NB4 (cell line): ENCODE data around the gene CTXND1.

Experiments used
- DNase-seq: peaks from one replicate; pipeline ENCODE4 v3.0.0; 2010; ENCODE audit warnings: low read depth
- H3K4me3 ChIP-seq: one replicate; pipeline ENCODE4 v1.5.1; 2011; ENCODE audit warnings: mild to moderate bottlenecking, low read depth, low read length, moderate library complexity
- CTCF ChIP-seq: IDR thresholded peaks from one replicate; pipeline ENCODE4 v1.5.1; 2012; ENCODE audit warnings: low read depth, low read length
- MAX ChIP-seq: IDR thresholded peaks from 2 replicates; pipeline ENCODE4 v1.6.1; 2011; ENCODE audit warnings: low read depth, low read length
- MYC ChIP-seq: IDR thresholded peaks from 2 replicates; pipeline ENCODE4 v1.6.1; 2011; ENCODE audit warnings: low read depth, low read length
- POLR2A ChIP-seq: IDR thresholded peaks from 2 replicates; pipeline ENCODE4 v1.6.1; 2011; ENCODE audit warnings: mild to moderate bottlenecking; ENCODE audit not compliant: insufficient read length; ENCODE audit errors: extremely low read depth

CTXND1 gene

GRCh38 chr15:80251428-80252120, 439 bp downstream of the CTXND1 start:
- no peak for DNase-seq
- no peak overlapping the region for H3K4me3 ChIP-seq
- TF ChIP-seq POLR2A: no peak

GRCh38 chr15:80250614-80251427, 1.2 kb downstream of the CTXND1 start:
- TF ChIP-seq CTCF: no peak
- TF ChIP-seq POLR2A: no peak
- TF ChIP-seq MAX: no peak
- no peak for TF ChIP-seq MYC
- H3K4me3 ChIP-seq: no peak overlapping the region

GRCh38 chr15:80249973-80250372, 2.0 kb downstream of the CTXND1 start:
- no peak overlapping the region for H3K4me3 ChIP-seq
- no peak for DNase-seq
- TF ChIP-seq MYC (no peak), MAX (no peak), POLR2A (no peak), CTCF (no peak)

More at GRCh38 chr15:80250614-80251427, 1.2 kb downstream of the CTXND1 start:
- no peak for DNase-seq

- DNase-seq: no peak
- TF ChIP-seq CTCF (no peak), MYC (no peak), POLR2A (no peak), MAX (no peak)
- H3K4me3 ChIP-seq: no peak overlapping the region
Measured at GRCh38 chr15:80247320-80247719, 4.7 kb downstream of the CTXND1 start.

- H3K4me3 ChIP-seq: no peak overlapping the region
- TF ChIP-seq MAX: no peak
- no peak for DNase-seq
Measured at GRCh38 chr15:80246425-80246894, 5.6 kb downstream of the CTXND1 start.

GRCh38 chr15:80242802-80243201, 9.2 kb downstream of the CTXND1 start:
- no peak overlapping the region for H3K4me3 ChIP-seq
- TF ChIP-seq MAX: no peak
- no peak for TF ChIP-seq CTCF
- no peak for TF ChIP-seq POLR2A
- TF ChIP-seq MYC: no peak
- no peak for DNase-seq
